VCaP (cell line): ENCODE data around the gene FAM171A1.

ENCODE experiments used
- H3K27ac ChIP-seq: fragments of 450-650 bp; 2 replicates; pipeline ENCODE4 v1.5.1; 2017
- TF ChIP-seq, protein P1 (sequence below): fragments of 450-650 bp; conservative IDR thresholded peaks from 2 replicates; pipeline ENCODE4 v1.5.1; 2017; ENCODE audit warnings: mild to moderate bottlenecking, moderate library complexity

The FAM171A1 gene

DNA sequence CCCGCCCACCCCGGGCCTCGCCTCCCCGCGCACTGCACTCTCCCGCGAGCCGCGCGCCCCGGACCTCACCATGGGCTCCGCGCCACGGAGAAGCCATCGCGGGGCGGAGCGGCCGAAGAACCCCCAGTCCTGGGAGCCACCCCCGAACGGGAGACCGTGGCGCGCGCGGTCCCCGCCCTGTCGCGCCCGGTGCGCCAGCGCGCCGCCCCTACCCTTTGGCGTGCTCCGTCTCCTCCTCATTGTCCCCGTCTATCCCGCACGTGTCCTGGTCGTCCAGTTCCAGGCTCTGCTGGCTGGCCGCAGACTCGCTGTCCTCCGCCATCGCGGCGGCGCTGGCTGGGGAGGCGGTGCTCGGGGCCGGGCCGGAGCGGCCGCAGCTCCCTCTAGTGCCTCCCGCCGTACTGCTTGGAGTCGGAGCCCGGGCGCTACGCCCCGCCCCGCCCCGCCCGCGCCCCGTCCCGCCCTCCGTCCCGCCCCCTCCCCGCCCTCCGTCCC lies 202.8 kb downstream of the FAM171A1 start, which contains the start of gene NMT2:
TSS of gene NMT2 (minus strand) at position 403 of the 495 bp plus-strand sequence. CDS start at position 322, 81 bp downstream.
- TF ChIP-seq, protein P1, sequence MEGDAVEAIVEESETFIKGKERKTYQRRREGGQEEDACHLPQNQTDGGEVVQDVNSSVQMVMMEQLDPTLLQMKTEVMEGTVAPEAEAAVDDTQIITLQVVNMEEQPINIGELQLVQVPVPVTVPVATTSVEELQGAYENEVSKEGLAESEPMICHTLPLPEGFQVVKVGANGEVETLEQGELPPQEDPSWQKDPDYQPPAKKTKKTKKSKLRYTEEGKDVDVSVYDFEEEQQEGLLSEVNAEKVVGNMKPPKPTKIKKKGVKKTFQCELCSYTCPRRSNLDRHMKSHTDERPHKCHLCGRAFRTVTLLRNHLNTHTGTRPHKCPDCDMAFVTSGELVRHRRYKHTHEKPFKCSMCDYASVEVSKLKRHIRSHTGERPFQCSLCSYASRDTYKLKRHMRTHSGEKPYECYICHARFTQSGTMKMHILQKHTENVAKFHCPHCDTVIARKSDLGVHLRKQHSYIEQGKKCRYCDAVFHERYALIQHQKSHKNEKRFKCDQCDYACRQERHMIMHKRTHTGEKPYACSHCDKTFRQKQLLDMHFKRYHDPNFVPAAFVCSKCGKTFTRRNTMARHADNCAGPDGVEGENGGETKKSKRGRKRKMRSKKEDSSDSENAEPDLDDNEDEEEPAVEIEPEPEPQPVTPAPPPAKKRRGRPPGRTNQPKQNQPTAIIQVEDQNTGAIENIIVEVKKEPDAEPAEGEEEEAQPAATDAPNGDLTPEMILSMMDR = peak; percentile 42
- peak within 1 kb of the TSS; percentile 85 for H3K27ac ChIP-seq

DNA sequence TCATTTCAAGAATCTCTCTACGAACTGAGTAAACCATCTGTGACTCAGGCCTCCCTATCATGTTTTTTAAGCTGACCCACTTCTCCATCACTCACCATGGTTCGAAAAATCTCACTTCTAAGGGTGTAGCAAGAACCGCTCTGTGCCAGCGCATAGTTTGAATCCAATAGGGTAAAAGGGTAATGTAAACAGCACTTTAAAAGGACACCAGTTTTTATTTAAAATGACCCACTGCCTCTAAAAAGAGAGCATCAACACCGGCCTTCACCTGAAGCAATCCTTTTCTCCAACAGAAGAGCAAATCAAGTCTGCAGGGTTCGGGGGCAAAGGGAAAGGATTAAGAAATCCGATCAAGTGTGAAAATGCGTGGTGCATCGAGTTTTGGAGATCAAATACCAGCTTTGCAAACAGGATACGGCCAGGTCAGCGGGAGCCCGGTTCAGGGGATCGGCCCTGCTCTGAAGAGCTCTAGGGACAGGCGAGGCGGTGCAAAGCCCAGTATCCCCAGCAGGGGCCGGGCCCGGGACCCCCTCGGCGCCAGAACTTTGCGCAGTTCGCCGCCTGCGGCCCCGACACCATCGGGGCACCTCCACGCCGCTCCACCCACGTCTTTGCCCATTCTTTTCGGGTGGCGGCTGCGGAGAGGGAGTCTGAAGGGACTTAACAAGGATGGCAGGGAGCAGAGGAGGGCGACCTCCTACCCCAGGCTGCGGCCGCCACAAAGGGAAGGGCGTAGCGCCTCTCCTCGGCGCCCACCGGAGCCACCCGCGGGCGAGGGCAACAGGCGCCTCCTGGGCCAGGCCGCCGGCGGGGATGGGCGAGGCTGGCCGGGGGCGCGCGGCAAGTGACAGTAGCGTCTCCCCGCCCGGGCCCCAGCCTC lies 203.4 kb downstream of the FAM171A1 start:
- H3K27ac ChIP-seq = peak overlapping the region; percentile 85
- TF ChIP-seq, protein P1 = peak; percentile 42; the same call in 1 of the 2 replicates

DNA sequence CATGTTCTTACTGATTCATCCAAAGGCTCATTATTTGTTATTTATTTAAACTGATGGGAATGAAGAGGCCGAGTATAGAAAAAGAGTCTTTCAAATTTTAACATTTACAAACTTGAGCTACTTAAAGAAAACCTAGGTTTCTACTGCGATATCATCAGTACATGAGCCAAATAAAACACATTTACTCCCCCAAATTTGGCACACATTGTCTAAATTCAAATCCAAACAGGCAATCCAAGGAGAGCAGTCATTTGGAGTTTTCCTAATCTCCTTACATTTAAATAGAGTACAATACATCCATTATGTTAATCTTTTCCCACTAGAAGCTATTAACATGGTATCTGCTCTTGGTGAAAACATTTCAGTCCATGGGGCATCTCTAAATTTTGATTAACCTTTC lies 204.8 kb downstream of the FAM171A1 start:
- TF ChIP-seq, protein P1 = no peak
- peak overlapping the region; percentile 85; the same call in 1 of the 2 replicates for H3K27ac ChIP-seq

DNA sequence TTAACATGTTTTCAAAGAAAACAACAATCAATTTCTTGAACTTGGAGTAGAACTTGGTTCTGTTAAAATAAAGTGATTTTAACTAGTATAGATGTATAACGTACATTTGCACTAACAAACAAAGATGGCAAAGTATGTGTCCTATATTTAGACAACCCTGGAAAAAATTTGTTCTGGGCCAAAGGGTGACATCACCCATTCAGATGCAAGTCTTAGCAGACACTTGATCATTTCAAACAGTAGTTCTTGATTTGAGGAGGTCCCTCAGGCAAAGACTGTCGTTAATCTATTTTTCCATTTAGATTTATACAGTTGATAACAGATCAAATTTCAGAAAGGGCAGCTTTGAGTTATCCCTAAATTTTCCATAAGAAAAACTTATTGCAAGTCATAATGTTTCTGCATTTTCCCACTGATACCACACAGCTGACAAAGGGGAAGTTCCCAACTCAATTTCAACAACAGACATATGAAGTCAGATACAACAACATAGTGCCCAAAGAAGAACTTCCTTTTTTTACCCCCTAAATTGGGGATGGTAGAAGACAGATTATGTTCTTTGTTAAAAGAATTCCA lies 207.7 kb downstream of the FAM171A1 start:
- H3K27ac ChIP-seq = no peak overlapping the region
- TF ChIP-seq, protein P1 = no peak
